ENCODE data around the gene PEAK3.

The PEAK3 gene

DNA sequence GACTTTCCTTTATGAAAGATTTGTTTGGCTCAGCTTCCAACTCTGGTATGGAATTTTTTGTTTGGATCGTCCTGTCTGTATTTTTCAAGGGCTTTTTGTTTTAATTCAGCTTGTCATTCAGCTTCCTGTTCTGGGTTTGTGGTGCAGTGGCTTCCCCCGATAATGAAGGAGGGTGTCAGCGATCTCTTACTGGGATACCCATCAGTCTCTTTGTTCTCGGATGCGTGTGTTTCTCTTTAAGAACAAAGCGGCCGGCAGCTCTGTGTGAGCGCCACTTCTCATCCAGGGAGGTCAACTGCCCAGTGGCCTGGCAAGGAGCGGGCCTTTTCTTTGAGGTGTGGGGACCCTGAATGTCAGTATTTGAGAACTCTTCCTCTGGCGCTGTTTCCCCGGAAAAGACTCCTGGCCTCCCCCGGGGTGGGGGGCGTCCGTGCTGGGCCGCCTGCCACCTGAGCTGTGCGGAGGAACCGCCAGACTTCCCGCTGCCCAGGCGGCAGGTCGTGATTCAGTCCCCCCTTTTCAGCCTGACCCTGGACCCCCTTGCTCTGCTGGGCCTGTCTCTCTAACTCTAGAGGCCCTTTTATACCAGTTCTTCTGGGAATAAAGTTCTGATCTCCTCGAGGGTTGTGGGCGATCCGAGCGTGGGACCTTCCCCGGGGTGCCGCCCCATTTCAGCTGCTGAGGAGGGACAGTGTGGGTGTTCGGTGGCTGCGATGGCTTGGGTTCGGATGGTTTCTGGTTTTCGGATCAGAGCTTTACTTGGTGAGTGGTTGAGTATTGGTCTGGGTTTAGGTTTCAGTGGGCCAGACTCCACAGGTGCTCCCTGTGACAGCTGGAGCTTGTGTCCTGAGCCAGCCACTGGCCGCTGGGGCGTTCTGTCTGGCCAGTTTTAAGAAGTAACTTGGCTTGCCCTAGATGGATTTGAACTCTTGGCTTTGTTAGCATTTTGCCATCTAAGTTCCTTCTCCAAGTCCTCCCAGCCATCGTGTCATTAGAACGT, 41.9 kb downstream of the PEAK3 start:
- TF ChIP-seq, protein P1, sequence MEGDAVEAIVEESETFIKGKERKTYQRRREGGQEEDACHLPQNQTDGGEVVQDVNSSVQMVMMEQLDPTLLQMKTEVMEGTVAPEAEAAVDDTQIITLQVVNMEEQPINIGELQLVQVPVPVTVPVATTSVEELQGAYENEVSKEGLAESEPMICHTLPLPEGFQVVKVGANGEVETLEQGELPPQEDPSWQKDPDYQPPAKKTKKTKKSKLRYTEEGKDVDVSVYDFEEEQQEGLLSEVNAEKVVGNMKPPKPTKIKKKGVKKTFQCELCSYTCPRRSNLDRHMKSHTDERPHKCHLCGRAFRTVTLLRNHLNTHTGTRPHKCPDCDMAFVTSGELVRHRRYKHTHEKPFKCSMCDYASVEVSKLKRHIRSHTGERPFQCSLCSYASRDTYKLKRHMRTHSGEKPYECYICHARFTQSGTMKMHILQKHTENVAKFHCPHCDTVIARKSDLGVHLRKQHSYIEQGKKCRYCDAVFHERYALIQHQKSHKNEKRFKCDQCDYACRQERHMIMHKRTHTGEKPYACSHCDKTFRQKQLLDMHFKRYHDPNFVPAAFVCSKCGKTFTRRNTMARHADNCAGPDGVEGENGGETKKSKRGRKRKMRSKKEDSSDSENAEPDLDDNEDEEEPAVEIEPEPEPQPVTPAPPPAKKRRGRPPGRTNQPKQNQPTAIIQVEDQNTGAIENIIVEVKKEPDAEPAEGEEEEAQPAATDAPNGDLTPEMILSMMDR (conservative IDR thresholded peaks at IDR 0.05), result no peak
- peak overlapping the region; percentile 99 for H3K27ac ChIP-seq

- H3K27ac ChIP-seq, result peak overlapping the region; percentile 99
These were observed 42.8 kb downstream of the PEAK3 start for GRCh38 chr19:2239173-2239572.

GRCh38 chr19:2237869-2238153, 44.2 kb downstream of the PEAK3 start:
- TF ChIP-seq, protein P1 (conservative IDR thresholded peaks at IDR 0.05), result no peak
- peak overlapping the region; percentile 99 for H3K27ac ChIP-seq

More at GRCh38 chr19:2239173-2239572, 42.8 kb downstream of the PEAK3 start:
- TF ChIP-seq, protein P1 (conservative IDR thresholded peaks at IDR 0.05), result no peak

GRCh38 chr19:2237051-2237868, 44.7 kb downstream of the PEAK3 start:
- TF ChIP-seq, protein P1 (conservative IDR thresholded peaks at IDR 0.05), result no peak
- H3K27ac ChIP-seq, result peak overlapping the region; percentile 99

GRCh38 chr19:2236314-2237050, 45.5 kb downstream of the PEAK3 start, which contains the start of the genes PLEKHJ1 and SF3A2:
PLEKHJ1 (minus strand) TSS chr19:2236329; CDS start chr19:2236248, 81 bp downstream.
SF3A2 (plus strand) TSS chr19:2236824; CDS start chr19:2243419, 6,595 bp downstream.
- TF ChIP-seq, protein P1 (conservative IDR thresholded peaks at IDR 0.05), result peak; percentile 99
- peak within 1 kb of the TSS; percentile 99 for H3K27ac ChIP-seq

- TF ChIP-seq, protein P1 (conservative IDR thresholded peaks at IDR 0.05), result no peak
- H3K27ac ChIP-seq, result peak overlapping the region; percentile 99
These were observed 46.0 kb downstream of the PEAK3 start for GRCh38 chr19:2236064-2236313.

All from VCaP (cell line).